Activated naive CD8-positive, alpha-beta T cell treated with anti-CD3 and anti-CD28 coated beads, Interleukin-2, amount 50 U/mL, for 24 hours (primary cell): Measurements from ENCODE around the gene SFRP4.
"Not testable (repeated sequence)": the region's sequence is repeated elsewhere in the genome, so short reads cannot be mapped to it uniquely, and the experiment has no call there.

Experiments used
- ATAC-seq: fragments of 150-1000 bp; cut with Tn5 transposase; one replicate; pipeline ENCODE4 v1.10.0; 2021
- DNase-seq: peaks from one replicate; pipeline ENCODE4 v3.0.0; 2021
- H3K27ac Mint-ChIP-seq: one replicate; pipeline ENCODE4 v1.8.0; 2021; ENCODE audit warnings: mild to moderate bottlenecking, mixed read lengths
- H3K27me3 Mint-ChIP-seq: one replicate; pipeline ENCODE4 v1.8.0; 2021; ENCODE audit warnings: mixed read lengths
- H3K36me3 Mint-ChIP-seq: one replicate; pipeline ENCODE4 v1.8.0; 2021; ENCODE audit warnings: low read depth, mixed read lengths
- H3K4me1 Mint-ChIP-seq: one replicate; pipeline ENCODE4 v1.8.0; 2021; ENCODE audit warnings: mixed read lengths
- H3K4me3 Mint-ChIP-seq: one replicate; pipeline ENCODE4 v1.8.0; 2021; ENCODE audit warnings: mild to moderate bottlenecking, moderate library complexity, mixed read lengths
- H3K9me3 Mint-ChIP-seq: one replicate; pipeline ENCODE4 v1.8.0; 2021; ENCODE audit warnings: mixed read lengths

SFRP4 gene

DNA sequence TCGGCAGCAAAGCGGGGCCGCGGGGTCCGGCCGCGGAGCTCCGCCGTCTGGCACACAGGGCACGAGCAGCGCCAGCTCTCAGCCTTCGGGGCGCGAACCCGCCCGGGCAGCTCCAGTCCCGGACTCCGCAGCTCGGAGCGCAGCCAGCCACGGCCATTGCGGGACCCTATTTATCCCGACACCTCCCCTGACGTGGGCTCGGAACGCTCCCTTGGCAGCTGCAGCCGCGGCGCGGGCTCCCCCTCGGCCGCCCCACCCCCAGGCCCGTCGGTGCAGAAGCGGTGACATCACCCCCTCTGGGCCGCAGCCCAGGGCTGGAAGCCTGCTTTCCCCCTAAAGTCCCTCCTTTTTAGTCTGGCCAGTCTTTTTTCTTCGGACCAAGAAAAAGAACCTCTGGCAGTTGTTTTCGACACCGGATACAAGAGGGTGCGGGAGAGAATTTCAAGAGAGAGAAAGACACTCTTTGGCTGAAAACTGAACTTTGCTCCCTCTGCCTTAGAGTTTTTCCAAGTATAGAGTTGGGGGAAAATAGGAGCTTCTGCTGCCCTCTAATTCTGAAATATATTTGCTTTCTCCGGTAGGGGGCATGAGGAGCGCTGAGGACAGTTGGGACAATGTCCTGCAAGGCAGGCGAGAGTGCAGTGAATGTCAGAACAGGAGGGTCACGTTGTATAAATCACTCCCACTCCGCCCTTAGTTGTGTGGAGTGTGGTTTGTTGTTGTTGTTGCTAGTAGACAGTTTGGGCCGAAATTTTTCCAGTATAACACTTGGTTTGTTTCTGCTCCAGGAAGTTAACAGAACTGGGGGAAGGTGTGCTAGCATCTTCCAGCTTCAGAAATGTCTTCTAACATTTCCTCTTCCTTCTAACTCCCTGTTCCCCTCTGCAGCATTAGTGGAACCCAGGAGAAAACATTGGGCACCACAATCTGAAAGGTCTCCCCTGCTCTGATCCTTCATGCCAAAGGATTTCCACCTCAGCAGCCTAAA is at the start of gene SFRP4:
SFRP4 (minus strand) TSS at position 145 of the 988 bp plus-strand sequence. CDS start 280 bp downstream, outside the sequence.
- ATAC-seq = no peak

DNA sequence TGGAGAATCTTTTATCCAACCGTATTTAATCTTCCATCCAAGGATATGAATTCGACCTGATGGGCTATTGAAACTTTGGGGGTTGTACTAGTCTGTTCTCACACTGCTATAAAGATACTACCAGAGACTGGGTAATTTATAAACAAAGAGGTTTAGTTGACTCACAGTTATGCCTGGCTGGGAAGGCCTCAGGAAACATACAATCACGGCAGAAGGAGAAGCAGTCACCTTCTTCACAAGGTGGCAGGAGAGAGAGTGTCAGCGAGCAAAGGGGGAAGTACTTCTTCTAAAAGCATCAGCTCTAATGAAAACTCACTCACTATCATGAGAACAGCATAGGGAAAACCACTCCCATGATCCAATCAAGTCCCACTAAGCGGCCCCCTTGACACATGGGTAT is 47.6 kb upstream of the SFRP4 start:
- H3K27me3 Mint-ChIP-seq = no peaks in the 10 kb centered on the region
- H3K27ac Mint-ChIP-seq = no peak overlapping the region
- no peaks in the 10 kb centered on the region for H3K36me3 Mint-ChIP-seq
- DNase-seq (no peak), ATAC-seq (no peak)
- no peaks in the 10 kb centered on the region for H3K9me3 Mint-ChIP-seq
- no peak overlapping the region for H3K4me3 Mint-ChIP-seq
- no peaks in the 10 kb centered on the region for H3K4me1 Mint-ChIP-seq

More for the DNA sequence above, at the start of gene SFRP4:
- H3K36me3 Mint-ChIP-seq = no peaks in the 10 kb centered on the region
- peaks cover 68% of the 10 kb centered on the region for H3K27me3 Mint-ChIP-seq
- H3K27ac Mint-ChIP-seq = no peak within 1 kb of the TSS
- peak within 1 kb of the TSS; percentile 62 for H3K4me3 Mint-ChIP-seq
- DNase-seq = peak; percentile 4
- no peaks in the 10 kb centered on the region for H3K9me3 Mint-ChIP-seq
- peaks cover 20% of the 10 kb centered on the region for H3K4me1 Mint-ChIP-seq

DNA sequence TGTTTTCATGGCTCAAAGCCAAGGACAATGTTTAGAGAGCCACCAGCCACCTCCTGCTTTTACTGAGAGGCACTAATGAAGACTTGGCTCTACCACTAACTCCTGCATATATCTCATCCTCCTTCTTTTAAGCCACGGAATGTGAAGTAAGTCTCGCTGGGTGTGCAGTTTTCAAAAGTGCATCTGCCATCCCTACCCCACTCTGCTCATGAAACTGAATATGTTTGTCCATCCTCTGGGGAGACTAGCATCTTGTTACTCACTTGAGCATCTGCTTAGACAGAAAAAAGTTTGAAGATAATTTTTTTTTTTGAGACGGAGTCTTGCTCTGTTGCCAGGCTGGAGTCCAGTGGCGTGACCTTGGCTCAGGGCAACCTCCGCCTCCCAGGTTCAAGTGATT is 44.6 kb upstream of the SFRP4 start:
- Mint-ChIP-seq H3K36me3 (no peaks in the 10 kb centered on the region), H3K4me1 (no peaks in the 10 kb centered on the region), H3K9me3 (no peaks in the 10 kb centered on the region), H3K27me3 (no peaks in the 10 kb centered on the region), H3K27ac (no peak overlapping the region), H3K4me3 (no peak overlapping the region)
- DNase-seq (no peak), ATAC-seq (no peak)

DNA sequence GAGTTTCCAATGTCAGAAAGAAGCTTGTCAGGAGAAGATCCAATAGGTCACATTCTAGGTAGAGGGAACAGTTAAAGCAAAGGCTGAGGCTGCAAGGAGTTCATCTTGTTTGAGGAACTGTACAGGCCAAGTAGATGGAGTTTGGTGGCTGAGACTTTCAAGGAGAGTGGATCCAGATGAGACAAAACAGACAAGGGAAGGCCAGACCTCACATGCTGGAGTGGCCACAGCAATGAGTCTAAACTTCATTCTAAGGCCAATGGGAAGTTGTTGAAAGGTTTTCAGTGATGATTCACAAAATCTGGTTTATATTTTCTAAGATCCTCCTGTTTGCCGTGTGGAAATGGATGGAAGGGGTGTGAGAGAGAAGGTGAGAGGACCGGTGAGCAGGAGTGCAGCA is 43.9 kb upstream of the SFRP4 start:
- H3K27me3 Mint-ChIP-seq = no peaks in the 10 kb centered on the region
- no peaks in the 10 kb centered on the region for H3K4me1 Mint-ChIP-seq
- no peak overlapping the region for H3K27ac Mint-ChIP-seq
- H3K9me3 Mint-ChIP-seq = no peaks in the 10 kb centered on the region
- no peaks in the 10 kb centered on the region for H3K36me3 Mint-ChIP-seq
- no peak overlapping the region for H3K4me3 Mint-ChIP-seq
- ATAC-seq = no peak
- no peak for DNase-seq

DNA sequence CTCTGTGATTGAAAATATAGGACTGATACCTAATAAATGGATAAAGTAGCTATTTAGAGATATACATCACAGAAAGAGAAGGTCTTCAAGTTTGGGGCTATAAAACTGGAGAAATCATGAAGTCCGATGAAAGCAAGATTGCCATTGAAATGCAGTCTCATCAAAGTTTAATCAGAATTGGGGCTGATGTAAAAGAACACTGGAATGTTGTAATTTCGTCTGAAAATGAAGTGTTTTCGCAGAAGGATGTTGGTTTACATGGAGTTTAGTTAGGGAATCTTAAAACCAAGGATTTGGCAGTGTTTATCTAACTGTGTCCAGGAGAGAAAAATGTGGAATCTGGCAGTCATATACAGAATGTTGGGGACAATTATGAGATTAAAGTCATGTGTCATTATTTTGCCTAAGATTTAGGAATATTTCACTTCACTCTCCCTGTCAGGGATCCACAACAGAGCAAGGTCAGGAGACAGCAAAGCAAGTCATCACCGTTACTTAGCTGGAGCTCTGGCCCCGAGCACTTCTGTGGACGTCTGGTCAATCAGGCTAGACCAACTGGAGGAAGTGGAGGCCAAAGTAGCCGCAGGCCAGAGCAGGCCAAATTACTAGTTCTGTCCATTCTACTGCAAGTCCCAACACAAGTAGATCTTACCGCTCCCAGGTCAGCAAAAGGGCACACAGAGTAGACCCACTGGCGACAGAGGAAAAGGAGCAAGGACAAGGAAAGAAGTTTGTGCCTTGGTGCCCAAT is 40.8 kb upstream of the SFRP4 start:
- Mint-ChIP-seq H3K4me1 (no peaks in the 10 kb centered on the region), H3K4me3 (no peak overlapping the region), H3K27me3 (no peaks in the 10 kb centered on the region), H3K36me3 (no peaks in the 10 kb centered on the region), H3K9me3 (no peaks in the 10 kb centered on the region), H3K27ac (no peak overlapping the region)
- ATAC-seq (no peak), DNase-seq (no peak)

DNA sequence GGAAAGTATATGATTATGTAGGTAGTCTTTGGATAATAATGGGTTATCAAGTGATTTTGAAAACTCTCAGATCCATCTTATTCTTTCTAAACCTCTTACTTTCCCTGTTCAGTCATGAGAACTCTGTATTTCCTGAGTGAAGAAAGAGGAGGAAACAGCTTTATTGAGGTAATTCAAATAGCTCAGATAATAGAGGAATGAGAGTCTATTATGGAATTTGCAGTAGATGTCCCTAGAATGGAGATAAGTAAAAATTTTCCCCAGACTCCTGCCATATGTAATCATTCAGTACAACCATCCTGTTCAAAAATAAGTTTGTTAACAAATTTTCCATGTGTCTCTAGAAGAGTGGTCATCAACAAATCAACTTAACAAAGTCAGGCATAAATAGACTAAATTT is 40.2 kb upstream of the SFRP4 start:
- Mint-ChIP-seq H3K4me3 (no peak overlapping the region), H3K27ac (no peak overlapping the region), H3K4me1 (no peaks in the 10 kb centered on the region), H3K27me3 (no peaks in the 10 kb centered on the region), H3K36me3 (no peaks in the 10 kb centered on the region), H3K9me3 (no peaks in the 10 kb centered on the region)
- no peak for DNase-seq
- no peak for ATAC-seq

DNA sequence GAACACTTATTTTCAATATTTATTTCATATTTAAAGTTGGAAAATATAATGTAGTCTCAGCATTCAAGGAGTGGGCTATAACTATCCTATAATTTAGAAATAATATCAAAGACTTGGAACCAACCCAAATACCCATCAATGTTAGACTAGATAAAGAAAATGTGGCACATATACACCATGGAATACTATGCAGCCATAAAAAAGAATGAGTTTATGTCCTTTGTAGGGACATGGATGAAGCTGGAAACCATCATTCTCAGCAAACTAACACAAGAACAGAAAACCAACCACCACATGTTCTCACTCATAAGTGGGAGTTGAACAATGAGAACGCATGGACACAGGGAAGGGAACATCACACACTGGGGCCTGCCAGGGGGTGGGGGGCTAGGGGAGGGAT is 37.6 kb upstream of the SFRP4 start:
- not testable (repeated sequence) for ATAC-seq, H3K4me3 Mint-ChIP-seq, H3K36me3 Mint-ChIP-seq, H3K27ac Mint-ChIP-seq, H3K27me3 Mint-ChIP-seq, DNase-seq, H3K4me1 Mint-ChIP-seq, H3K9me3 Mint-ChIP-seq

DNA sequence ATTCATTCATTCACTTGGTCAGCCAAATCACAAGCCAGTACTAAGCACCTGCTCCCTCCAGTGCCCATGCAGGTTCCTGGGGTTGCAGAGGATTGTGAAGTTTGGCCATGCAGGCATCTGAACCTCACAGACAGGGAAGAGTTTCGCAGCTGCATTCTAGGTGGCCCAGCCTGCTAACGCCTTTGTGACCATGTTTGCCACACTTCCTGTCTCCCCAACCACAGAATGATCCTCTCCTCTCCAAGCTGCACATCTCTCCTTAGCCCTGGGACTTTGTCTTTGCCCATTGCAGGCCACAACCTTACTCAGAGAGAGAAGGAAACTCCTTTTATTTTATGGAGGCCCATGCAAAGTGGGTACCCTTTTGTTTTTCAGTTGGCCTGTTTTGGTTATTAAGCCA is 35.6 kb upstream of the SFRP4 start:
- DNase-seq (no peak), ATAC-seq (no peak)
- no peaks in the 10 kb centered on the region for H3K4me1 Mint-ChIP-seq

DNA sequence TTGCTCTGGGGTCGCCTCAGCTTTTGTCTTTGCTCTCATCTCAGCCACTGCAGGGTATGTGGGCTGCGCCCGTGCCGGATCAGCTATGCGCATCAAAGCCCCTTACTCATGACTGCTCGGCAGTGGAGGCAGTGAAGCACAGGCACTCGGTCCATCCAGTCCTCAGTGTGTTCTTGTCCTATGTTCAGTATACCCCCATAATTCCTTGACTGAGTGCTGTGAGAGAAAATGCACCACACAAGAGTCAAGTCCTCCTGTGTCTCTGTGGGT is 31.3 kb upstream of the SFRP4 start:
- H3K4me3 Mint-ChIP-seq = no peak overlapping the region
- no peak for DNase-seq
- no peaks in the 10 kb centered on the region for H3K4me1 Mint-ChIP-seq
- peak; percentile 18 for ATAC-seq
- H3K9me3 Mint-ChIP-seq = no peaks in the 10 kb centered on the region
- H3K27ac Mint-ChIP-seq = no peak overlapping the region
- H3K36me3 Mint-ChIP-seq = no peaks in the 10 kb centered on the region
- no peaks in the 10 kb centered on the region for H3K27me3 Mint-ChIP-seq

More for the DNA sequence above, 35.6 kb upstream of the SFRP4 start:
- H3K4me3 Mint-ChIP-seq = no peak overlapping the region
- H3K36me3 Mint-ChIP-seq = no peaks in the 10 kb centered on the region
- no peak overlapping the region for H3K27ac Mint-ChIP-seq
- H3K9me3 Mint-ChIP-seq = no peaks in the 10 kb centered on the region
- H3K27me3 Mint-ChIP-seq = no peaks in the 10 kb centered on the region

DNA sequence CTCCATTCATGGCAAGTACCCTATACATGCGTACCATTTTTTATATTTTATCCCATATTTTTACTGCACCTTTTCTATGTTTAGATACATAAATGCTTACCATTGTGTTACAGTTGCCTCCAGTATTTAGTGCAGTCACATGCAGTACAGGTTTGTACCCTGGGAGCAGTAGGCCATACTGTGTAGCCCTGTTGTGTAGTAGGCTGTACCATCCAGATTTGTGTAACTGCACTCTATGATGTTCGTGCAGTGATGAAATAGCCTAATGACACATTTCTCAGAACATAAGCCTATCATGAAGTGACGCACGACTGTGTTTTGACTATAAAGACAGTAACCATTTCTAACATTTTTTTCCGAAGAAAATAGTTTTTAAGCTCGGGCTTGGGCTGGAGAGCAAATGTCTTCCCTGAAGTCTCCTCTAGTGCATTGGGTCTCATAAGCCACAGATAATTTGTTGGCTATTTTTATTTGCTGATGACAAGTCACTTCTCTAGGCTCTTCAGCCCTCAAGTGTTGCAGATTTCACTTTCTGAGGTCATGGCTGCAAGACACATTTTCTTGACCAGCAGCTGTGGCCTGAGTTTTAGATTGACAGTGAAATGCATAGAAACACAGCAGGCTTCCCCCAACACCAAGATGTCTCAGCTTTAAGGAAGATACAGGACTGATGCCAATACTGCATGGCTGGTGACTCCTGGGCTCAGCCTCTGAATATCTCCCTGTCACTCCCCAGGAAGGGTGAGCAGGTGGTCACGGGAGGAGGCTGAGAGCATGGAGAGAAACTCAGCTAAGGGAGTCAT is 30.7 kb upstream of the SFRP4 start:
- H3K9me3 Mint-ChIP-seq = no peaks in the 10 kb centered on the region

DNA sequence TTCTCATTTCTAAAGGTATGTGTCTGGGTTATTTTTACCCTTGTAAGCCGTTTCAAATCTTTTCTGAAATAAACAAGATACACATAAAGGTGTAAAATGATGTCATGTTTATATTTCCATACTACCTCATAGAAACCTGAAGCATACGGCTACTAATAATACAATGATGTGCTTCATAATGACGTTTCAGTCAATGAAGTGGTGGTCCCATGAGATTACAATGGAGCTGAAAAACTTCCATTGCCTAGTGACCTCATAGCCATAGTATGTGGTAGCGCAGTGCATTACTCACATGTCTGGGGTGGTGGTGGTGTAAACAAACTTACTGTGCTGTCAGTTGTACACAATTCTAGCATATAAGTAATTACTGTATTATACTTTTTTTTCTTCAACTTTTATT is 28.7 kb upstream of the SFRP4 start:
- Mint-ChIP-seq H3K27ac (no peak overlapping the region), H3K4me3 (no peak overlapping the region), H3K36me3 (no peaks in the 10 kb centered on the region), H3K4me1 (no peaks in the 10 kb centered on the region), H3K9me3 (no peaks in the 10 kb centered on the region), H3K27me3 (peaks cover 2% of the 10 kb centered on the region)
- DNase-seq (no peak), ATAC-seq (no peak)

More for the DNA sequence above, 30.7 kb upstream of the SFRP4 start:
- no peak for ATAC-seq
- Mint-ChIP-seq H3K27ac (no peak overlapping the region), H3K27me3 (no peaks in the 10 kb centered on the region), H3K36me3 (no peaks in the 10 kb centered on the region), H3K4me1 (no peaks in the 10 kb centered on the region), H3K4me3 (no peak overlapping the region)
- no peak for DNase-seq

DNA sequence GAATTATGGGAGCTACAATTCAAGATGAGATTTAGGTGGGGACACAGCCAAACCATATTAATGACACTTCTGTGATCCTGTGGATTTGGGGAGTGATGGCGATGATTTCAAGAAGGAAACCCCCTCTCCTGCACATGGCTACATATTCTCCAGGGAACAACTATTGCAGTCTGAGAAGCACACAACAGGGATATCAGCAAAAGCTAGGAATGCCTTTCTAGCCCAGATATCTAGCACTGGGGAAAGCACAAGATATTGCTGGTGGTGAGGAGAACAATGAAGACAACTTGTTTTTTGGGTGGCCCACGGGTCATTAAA is 28.1 kb upstream of the SFRP4 start:
- DNase-seq = no peak
- Mint-ChIP-seq H3K27me3 (peaks cover 2% of the 10 kb centered on the region), H3K27ac (no peak overlapping the region), H3K4me3 (no peak overlapping the region), H3K9me3 (no peaks in the 10 kb centered on the region), H3K4me1 (no peaks in the 10 kb centered on the region), H3K36me3 (no peaks in the 10 kb centered on the region)
- no peak for ATAC-seq

DNA sequence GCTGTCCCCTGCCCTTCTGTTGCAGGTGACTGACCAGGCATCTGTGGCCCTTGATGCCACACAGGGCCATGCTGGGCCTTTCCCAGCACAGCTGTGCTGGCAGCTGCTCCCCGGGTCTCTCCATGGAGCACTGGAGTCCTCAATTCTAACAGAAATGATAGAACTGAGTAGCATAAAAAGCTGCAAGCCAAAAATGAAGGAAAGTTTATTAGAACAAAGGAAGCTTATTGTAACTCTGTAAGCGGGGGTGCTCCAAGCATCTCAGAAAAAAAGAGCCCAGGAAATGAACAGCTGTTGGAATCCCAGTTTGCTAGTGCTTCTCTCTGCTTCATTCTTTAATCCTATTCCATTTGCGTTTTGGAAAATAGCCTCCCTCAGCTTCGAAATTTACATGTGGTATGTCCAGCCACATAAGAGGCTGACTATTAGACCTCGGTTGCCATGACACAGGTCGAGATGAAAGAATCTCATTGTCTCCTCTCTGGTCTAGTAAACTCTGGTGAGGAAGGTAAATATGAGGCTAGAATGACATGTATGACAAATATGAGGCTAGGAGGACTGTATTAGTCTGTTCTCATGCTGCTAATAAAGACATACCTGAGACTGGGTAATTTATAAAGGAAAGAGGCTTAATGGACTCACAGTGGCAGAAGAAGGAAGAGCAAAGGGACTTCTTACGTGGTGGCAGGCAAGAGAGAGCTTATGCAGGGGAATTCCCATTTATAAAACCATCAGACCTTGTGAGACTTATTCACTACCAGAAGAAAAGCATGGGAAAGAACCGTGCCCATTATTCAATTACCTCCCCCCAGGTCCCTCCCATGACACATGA is 27.5 kb upstream of the SFRP4 start:
- Mint-ChIP-seq H3K9me3 (no peaks in the 10 kb centered on the region), H3K36me3 (no peaks in the 10 kb centered on the region), H3K4me1 (no peaks in the 10 kb centered on the region), H3K27me3 (peaks cover 2% of the 10 kb centered on the region), H3K4me3 (no peak overlapping the region), H3K27ac (no peak overlapping the region)
- DNase-seq (no peak), ATAC-seq (no peak)

DNA sequence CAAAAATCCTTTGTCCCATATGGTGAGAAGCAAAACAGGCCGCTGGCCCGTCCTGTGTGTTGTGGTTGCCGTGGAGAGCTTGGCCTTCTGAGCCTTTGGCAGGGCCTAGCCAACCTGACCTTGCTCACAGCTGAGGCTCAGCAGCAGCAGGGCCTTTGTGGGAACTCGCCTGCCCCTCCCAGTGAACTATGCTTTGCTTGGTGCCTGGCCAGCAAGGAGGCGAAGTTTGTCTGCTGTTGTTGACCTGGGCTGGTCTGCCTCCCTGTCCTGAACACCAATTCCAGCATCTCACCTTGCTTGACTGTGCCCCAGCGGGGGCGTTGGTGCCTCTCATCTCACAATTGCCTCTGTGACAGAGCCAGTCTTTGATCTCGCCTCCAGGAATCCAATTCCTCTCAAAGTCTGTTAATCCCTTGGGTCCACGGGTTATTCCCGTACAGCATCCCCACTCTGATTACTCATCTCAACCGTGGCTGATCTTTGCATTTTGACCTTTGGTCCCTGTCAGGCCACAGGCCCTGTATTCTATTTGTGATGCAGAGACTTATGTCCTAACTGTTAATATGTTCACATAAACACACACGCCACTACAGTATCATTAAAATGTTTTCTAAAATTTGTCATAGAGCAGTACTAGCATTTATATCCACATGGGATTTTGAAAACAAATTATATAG is 26.5 kb upstream of the SFRP4 start:
- Mint-ChIP-seq H3K4me1 (no peaks in the 10 kb centered on the region), H3K9me3 (no peaks in the 10 kb centered on the region), H3K27me3 (peaks cover 2% of the 10 kb centered on the region), H3K4me3 (no peak overlapping the region), H3K36me3 (no peaks in the 10 kb centered on the region), H3K27ac (no peak overlapping the region)
- ATAC-seq (no peak), DNase-seq (no peak)
